Testis (tissue), 5 donors: ENCODE results near the gene COMMD10. TPM values are rescaled to one million over a fixed set of nuclear protein-coding genes. Genes with fewer than 3 reads are reported as not detected.
A peak's percentile ranks its signal among the peaks of the same experiment; 100 is the strongest.

ENCODE experiments used
- DNase-seq: peaks from one replicate; pipeline ENCODE4 v3.0.0-alpha.2; 2019
- H3K27ac ChIP-seq, 2 donors: fragments of 200-600 bp; sonication (generic); one replicate each; pipeline ENCODE4 v1.5.1; 2019
- H3K27me3 ChIP-seq: fragments of 200-600 bp; sonication (generic); one replicate; pipeline ENCODE4 v1.5.1; 2019
- H3K36me3 ChIP-seq: fragments of 200-600 bp; sonication (generic); one replicate; pipeline ENCODE4 v1.5.1; 2017; ENCODE audit warnings: low read depth; ENCODE audit errors: missing control alignments
- H3K4me1 ChIP-seq: fragments of 200-600 bp; sonication (generic); one replicate; pipeline ENCODE4 v1.5.1; 2019
- H3K4me3 ChIP-seq, 2 donors: fragments of 200-600 bp; sonication (generic); one replicate each; pipeline ENCODE4 v1.5.1; 2017 to 2019
- H3K9me3 ChIP-seq: fragments of 200-600 bp; sonication (generic); one replicate; pipeline ENCODE4 v1.5.1; 2017
- POLR2A ChIP-seq: fragments of 450-650 bp; IDR thresholded peaks from one replicate; pipeline ENCODE4 v1.6.1; 2017; ENCODE audit warnings: antibody characterized with exemption, mild to moderate bottlenecking, moderate library complexity
- WGBS, 2 donors: methylation state at CpG; one replicate each; pipeline ENCODE4 v1.1.5; 2018; 5-methylcytosine and 5-hydroxymethylcytosine counted together
- intact Hi-C: fragments of 100-400 bp; cut with DNase I; formaldehyde crosslinking; loops from one replicate; pipeline ENCODE4 v1.15.1; 2023; ENCODE audit warnings: low total_unique reads
- long read RNA-seq, 2 donors: transcript quantifications; one replicate each; lab custom pipeline, GENCODE V29; 2026
- polyA plus RNA-seq: library from polyadenylated mRNA; stranded (reverse); fragments of 350-450 nt; fragmentation: Illumina TruSeq; extraction: RNeasy Lipid Tissue Mini Kit (QIAGEN cat#74804); gene quantifications from one replicate; pipeline ENCODE4 v1.2.3, GENCODE V29; 2014; ENCODE audit warnings: low read depth, low replicate concordance; ENCODE audit not compliant: insufficient read depth
- total RNA-seq, 2 donors: library from RNA; depleted of rRNA; stranded (reverse); fragments of >200 nt; gene quantifications; one replicate each; pipeline ENCODE4 v1.2.3, GENCODE V29; 2016
- TF ChIP-seq, protein P1 (sequence below), 3 experiments: fragments of 450-650 bp in 2 of 3; fragments of 200-600 bp in 1 of 3; sonication (generic) in 1 of 3; IDR thresholded peaks; one replicate each; pipeline ENCODE4 v1.5.1; 2016 to 2019; ENCODE audit warnings: antibody characterized with exemption in 3 of 3, mild to moderate bottlenecking in 2 of 3, moderate library complexity in 1 of 3

COMMD10 gene
- 10 to 100 TPM; 29.7 to 36.1 TPM for total RNA-seq
- 16.6 TPM for polyA plus RNA-seq
- long read RNA-seq, donor 1, transcript COMMD10-201 (7 exons, 1,469 nt): major isoform, 19 of 19 reads
- long read RNA-seq, donor 1, partial matches to known transcripts: 0 of 19 reads
- long read RNA-seq, donor 1, other reads (novel, unspliced or antisense): 0 of 19 reads
- long read RNA-seq, donor 2, transcript COMMD10-201 (7 exons, 1,469 nt): major isoform, 8 of 8 reads
- long read RNA-seq, donor 2, partial matches to known transcripts: 0 of 8 reads
- long read RNA-seq, donor 2, other reads (novel, unspliced or antisense): 0 of 8 reads

DNA sequence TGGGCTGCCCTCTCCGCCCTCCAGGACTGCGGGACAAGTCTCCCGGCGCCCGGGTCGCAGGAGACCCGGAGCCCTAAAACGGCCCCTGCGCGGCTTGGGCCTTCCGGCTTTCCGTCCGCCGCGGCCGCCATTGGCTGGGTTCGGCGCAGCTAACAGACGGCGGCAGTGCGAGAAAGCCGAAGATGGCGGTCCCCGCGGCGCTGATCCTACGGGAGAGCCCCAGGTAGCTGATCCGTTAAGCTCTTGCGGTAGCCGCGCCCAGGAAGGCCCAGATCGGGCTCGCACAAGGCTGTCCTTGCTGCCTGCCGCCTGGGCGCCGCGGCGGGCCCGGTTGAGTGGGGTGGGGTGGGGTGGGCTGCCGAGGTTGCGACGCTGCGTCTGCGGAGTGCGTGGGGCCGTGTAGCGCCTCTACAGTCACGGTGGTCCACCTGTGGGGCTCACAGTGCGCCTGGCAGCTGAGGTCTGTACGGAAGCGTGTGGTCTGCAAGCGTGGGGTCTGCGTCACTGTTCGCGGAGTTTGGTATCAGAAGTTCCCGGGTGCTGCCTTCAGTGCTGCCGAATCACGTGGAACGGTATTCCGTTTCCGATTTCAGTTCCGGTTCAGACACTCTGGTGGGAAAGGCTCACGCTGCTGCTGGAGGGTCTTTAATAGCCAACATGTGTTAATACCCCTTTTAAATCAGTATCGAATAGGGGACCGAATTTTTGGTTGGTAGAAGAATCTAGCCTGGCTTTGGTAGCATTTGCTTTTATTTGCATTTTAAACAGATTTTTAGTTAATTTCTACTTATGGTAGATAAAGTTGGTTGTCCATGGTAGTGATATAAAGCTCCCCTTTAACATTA lies at the start of gene COMMD10:
COMMD10 (plus strand) TSS at position 155 of the 845 bp plus-strand sequence.
- H3K36me3 ChIP-seq: no peaks in the 10 kb centered on the region
- H3K27ac ChIP-seq: peak within 1 kb of the TSS; percentile 92 to 94
- no peak for TF ChIP-seq POLR2A
- TF ChIP-seq, protein P1, sequence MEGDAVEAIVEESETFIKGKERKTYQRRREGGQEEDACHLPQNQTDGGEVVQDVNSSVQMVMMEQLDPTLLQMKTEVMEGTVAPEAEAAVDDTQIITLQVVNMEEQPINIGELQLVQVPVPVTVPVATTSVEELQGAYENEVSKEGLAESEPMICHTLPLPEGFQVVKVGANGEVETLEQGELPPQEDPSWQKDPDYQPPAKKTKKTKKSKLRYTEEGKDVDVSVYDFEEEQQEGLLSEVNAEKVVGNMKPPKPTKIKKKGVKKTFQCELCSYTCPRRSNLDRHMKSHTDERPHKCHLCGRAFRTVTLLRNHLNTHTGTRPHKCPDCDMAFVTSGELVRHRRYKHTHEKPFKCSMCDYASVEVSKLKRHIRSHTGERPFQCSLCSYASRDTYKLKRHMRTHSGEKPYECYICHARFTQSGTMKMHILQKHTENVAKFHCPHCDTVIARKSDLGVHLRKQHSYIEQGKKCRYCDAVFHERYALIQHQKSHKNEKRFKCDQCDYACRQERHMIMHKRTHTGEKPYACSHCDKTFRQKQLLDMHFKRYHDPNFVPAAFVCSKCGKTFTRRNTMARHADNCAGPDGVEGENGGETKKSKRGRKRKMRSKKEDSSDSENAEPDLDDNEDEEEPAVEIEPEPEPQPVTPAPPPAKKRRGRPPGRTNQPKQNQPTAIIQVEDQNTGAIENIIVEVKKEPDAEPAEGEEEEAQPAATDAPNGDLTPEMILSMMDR (IDR thresholded peaks at IDR 0.05): no peak

DNA sequence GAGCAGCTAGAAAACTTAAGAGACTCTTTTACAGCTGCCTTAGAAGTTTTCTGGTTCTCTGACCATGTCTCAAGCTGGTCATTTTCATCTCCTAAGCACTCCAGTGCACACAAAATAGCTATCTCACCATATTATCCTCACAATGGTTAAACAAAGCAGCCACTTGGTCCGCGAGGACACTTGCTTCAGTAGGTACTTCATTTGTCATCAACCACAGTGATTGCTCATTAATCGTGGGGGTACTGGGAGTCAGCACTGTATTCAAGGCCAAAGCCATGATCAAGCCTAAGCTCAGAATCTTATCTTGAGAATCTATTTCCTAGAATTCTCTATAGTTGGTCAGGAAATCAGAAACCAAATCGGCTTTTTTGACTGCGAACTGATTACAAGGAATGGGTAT lies 49.7 kb upstream of the COMMD10 start:
- Histone ChIP-seq H3K4me3 (no peak overlapping the region), H3K9me3 (no peaks in the 10 kb centered on the region), H3K4me1 (no peaks in the 10 kb centered on the region), H3K36me3 (no peaks in the 10 kb centered on the region), H3K27ac (no peak overlapping the region), H3K27me3 (no peaks in the 10 kb centered on the region)
- 79 to 81% methylated on average over 5 of the region's 5 CpGs for WGBS, 2 donors
- DNase-seq: no peak
- intact Hi-C loops: no loop called here
- TF ChIP-seq POLR2A: no peak
- TF ChIP-seq, protein P1 (IDR thresholded peaks at IDR 0.05): no peak

More for the DNA sequence above, at the start of gene COMMD10:
- peak within 1 kb of the TSS; percentile 94 to 98 for H3K4me3 ChIP-seq
- peaks cover 12% of the 10 kb centered on the region for H3K4me1 ChIP-seq
- no peaks in the 10 kb centered on the region for H3K27me3 ChIP-seq
- peak; percentile 90 for DNase-seq
- H3K9me3 ChIP-seq: no peaks in the 10 kb centered on the region
- intact Hi-C loops: no loop called here
- WGBS, 2 donors: 0% methylated on average over 17 to 57 of the region's 65 CpGs

DNA sequence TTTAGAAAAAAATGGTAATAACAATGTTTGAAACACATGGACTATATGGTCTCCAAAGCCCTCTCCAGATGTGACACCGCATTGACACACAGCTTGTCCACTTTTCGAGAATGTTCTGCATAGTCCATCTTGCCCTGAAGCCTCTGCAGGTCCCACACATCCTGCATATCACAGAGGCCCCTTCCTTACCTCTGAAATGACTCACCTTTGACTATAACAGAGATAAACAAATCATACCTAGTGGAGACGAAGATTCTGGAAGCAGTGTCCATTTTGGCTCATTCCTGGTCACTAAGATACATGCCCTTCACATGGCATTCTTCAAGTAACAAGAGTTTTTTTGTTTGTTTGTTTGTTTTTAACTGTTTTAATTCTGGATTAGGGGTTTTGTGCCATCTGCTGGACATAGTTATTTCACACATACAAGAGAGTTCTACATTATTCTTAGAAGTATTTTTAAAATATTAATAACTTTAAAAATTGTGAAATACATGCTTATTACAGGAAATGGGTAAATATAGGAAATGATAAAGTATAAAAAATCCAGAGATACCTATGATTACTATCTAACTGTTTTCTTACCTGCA lies 47.5 kb upstream of the COMMD10 start:
- WGBS, 2 donors: 67 to 75% methylated on average over 3 of the region's 3 CpGs
- Histone ChIP-seq H3K4me1 (no peaks in the 10 kb centered on the region), H3K27ac (no peak overlapping the region), H3K27me3 (no peaks in the 10 kb centered on the region), H3K4me3 (no peak overlapping the region), H3K9me3 (no peaks in the 10 kb centered on the region), H3K36me3 (no peaks in the 10 kb centered on the region)
- intact Hi-C loops: no loop called here
- no peak for TF ChIP-seq POLR2A
- TF ChIP-seq, protein P1 (IDR thresholded peaks at IDR 0.05): peak in 1 of 3 experiments; percentile 5
- DNase-seq: no peak

DNA sequence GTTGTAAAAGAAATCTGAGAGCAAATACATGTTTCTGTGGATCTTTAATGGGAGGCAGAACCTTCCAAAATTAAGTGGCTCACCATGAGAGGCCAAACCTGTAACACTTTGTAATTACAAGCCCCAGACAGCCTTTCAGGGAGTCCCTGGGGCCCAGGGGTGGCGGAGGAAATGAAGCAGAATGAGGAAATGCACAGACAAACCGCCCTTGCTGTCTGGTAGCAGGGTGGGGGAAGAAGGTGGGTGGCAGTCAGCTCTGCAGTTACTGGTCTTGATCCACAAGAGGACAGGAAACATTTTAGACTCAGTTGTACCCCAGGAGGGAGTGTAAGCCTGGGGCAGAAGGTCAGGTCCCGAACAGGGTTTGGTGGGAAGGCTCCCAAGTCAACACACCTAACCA lies 46.0 kb upstream of the COMMD10 start:
- no peaks in the 10 kb centered on the region for H3K27me3 ChIP-seq
- no peak for DNase-seq
- 76 to 88% methylated on average over 3 of the region's 3 CpGs for whole genome bisulfite sequencing, 2 donors
- no peak overlapping the region for H3K4me3 ChIP-seq
- H3K9me3 ChIP-seq: no peaks in the 10 kb centered on the region
- TF ChIP-seq, protein P1 (IDR thresholded peaks at IDR 0.05): no peak
- no peak overlapping the region for H3K27ac ChIP-seq
- no peaks in the 10 kb centered on the region for H3K4me1 ChIP-seq
- intact Hi-C loops: no loop called here
- no peaks in the 10 kb centered on the region for H3K36me3 ChIP-seq
